Left lung (tissue), 10 donors: ENCODE data around the gene FBXO38. TPM values are rescaled to one million over a fixed set of nuclear protein-coding genes. Genes with fewer than 3 reads are reported as not detected.

Experiments
- ATAC-seq: fragments of 200-7000 bp; cut with Tn5 transposase; one replicate; pipeline ENCODE4 v1.9.1; 2020; ENCODE audit warnings: moderate library complexity
- DNase-seq, 4 donors: peaks; one replicate each; pipeline ENCODE4 v3.0.0-alpha.2; 2013 to 2020
- H3K27ac ChIP-seq, 2 donors: fragments of 200-600 bp; sonication (generic) in 1 of 2; one replicate each; pipeline versions ENCODE4 v1.5.0 to v1.8.0; 2020 to 2021
- H3K27me3 ChIP-seq, 2 donors: fragments of 200-600 bp; sonication (generic) in 1 of 2; one replicate each; pipeline versions ENCODE4 v1.5.0 to v1.8.0; 2020 to 2021
- H3K36me3 ChIP-seq, 2 donors: fragments of 200-600 bp; sonication (generic) in 1 of 2; one replicate each; pipeline versions ENCODE4 v1.5.0 to v1.8.0; 2020 to 2021
- H3K4me1 ChIP-seq, 2 donors: fragments of 200-600 bp; one replicate each; pipeline ENCODE4 v1.8.0; 2021
- H3K4me3 ChIP-seq, 2 donors: fragments of 200-600 bp; sonication (generic) in 1 of 2; one replicate each; pipeline versions ENCODE4 v1.5.0 to v1.8.0; 2020 to 2021; ENCODE audit warnings: mild to moderate bottlenecking in 1 of 2
- H3K9me3 ChIP-seq, 2 donors: fragments of 200-600 bp; sonication (generic) in 1 of 2; one replicate each; pipeline versions ENCODE4 v1.5.0 to v1.8.0; 2020 to 2021
- intact Hi-C, 2 donors: fragments of 100-400 bp; cut with DNase I; formaldehyde crosslinking; loops; one replicate each; pipeline versions ENCODE4 v1.11.2 to v1.14.2; 2022
- polyA plus RNA-seq, 6 donors: library from polyadenylated mRNA; unstranded; fragments of 120-200 nt; gene quantifications; one replicate each; pipeline ENCODE4 v1.2.1, GENCODE V29; 2013; ENCODE audit not compliant: insufficient read length in 6 of 6
- total RNA-seq, 2 donors: library from RNA; stranded (reverse); fragmentation: NEBNext Ultra II Directional; extraction: Animal tissue kit (Norgen Biotek cat#: 25700); gene quantifications; one replicate each; pipeline ENCODE4 v1.2.1, GENCODE V29; 2021
- TF ChIP-seq, protein P1 (sequence below), 2 donors: fragments of 200-600 bp; sonication (generic) in 1 of 2; IDR thresholded peaks; one replicate each; pipeline versions ENCODE4 v1.5.0 to v1.8.0; 2021; ENCODE audit warnings: antibody characterized with exemption in 2 of 2
- donor health status: DM: no; HTN: yes; CAD: no.
- donor health status: DM: no; HTN: no; CAD: no.

FBXO38 gene
- total and polyA plus RNA-seq, 8 donors, result 45.0 to 72.9 (median 52.8) TPM

DNA sequence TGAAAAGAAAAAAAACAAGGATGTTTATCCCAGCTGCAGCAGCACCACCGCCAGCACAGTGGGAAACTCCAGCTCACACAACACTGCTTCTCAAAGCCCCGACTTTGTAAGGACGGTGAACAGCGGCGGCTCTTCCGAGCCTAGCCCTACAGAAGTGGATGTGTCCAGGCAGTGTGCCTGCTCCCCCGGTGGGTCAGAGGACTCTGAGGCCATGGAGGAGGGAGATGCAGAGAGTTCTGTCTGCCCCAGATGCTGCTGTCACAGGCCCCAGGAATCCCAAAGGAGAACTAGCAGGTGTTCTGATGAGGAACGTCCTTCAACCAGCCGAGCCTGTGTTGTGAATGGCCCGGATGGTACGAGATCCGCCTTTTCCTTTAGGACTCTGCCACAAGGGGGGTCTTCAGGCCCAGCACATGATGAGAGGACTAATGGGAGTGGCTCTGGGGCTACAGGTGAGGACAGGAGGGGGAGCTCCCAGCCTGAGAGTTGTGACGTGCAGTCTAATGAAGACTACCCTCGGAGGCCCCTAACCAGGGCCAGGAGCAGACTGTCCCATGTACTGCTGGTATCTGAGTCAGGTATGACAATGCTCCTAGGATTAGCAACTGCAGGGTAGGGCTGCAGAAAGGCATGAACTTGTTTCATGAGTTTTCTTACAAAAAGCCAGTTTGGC is 43.7 kb downstream of the FBXO38 start:
- Histone ChIP-seq H3K27me3 (no peaks in the 10 kb centered on the region), H3K36me3 (peaks cover 0 to 83% of the 10 kb centered on the region in 2 donors), H3K27ac (no peak overlapping the region), H3K9me3 (no peaks in the 10 kb centered on the region), H3K4me1 (no peaks in the 10 kb centered on the region), H3K4me3 (no peak overlapping the region)
- ATAC-seq (no peak), DNase-seq (peak in 1 of 4 donors; percentile 37)
- intact Hi-C loops, result no loop called here
- TF ChIP-seq, protein P1, sequence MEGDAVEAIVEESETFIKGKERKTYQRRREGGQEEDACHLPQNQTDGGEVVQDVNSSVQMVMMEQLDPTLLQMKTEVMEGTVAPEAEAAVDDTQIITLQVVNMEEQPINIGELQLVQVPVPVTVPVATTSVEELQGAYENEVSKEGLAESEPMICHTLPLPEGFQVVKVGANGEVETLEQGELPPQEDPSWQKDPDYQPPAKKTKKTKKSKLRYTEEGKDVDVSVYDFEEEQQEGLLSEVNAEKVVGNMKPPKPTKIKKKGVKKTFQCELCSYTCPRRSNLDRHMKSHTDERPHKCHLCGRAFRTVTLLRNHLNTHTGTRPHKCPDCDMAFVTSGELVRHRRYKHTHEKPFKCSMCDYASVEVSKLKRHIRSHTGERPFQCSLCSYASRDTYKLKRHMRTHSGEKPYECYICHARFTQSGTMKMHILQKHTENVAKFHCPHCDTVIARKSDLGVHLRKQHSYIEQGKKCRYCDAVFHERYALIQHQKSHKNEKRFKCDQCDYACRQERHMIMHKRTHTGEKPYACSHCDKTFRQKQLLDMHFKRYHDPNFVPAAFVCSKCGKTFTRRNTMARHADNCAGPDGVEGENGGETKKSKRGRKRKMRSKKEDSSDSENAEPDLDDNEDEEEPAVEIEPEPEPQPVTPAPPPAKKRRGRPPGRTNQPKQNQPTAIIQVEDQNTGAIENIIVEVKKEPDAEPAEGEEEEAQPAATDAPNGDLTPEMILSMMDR (IDR thresholded peaks at IDR 0.05), result no peak

DNA sequence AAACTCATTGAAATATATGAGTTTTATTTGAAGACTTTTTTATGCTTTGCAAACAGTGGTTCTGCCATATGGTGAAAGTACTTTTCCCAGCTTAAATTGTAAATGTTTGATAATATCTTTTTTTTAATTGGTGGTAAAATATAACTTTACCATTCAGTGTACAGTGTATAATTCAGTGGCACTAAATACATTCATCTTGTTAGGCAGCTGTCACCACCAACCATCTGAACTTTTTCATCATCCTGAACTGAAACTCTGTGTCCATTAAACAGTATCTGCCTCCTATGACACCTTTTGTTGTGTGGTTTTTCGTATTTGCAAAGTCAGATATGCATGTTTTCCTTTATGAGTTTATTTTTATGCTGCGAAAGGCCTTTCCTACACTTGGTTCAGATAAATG is 45.1 kb downstream of the FBXO38 start:
- no peaks in the 10 kb centered on the region for H3K27me3 ChIP-seq
- no peak overlapping the region for H3K4me3 ChIP-seq
- no peaks in the 10 kb centered on the region for H3K9me3 ChIP-seq
- intact Hi-C loops, result no loop called here
- H3K27ac ChIP-seq, result no peak overlapping the region
- peaks cover 0 to 83% of the 10 kb centered on the region in 2 donors for H3K36me3 ChIP-seq
- no peaks in the 10 kb centered on the region for H3K4me1 ChIP-seq
- TF ChIP-seq, protein P1 (IDR thresholded peaks at IDR 0.05), result no peak
- ATAC-seq (no peak), DNase-seq (no peak)

DNA sequence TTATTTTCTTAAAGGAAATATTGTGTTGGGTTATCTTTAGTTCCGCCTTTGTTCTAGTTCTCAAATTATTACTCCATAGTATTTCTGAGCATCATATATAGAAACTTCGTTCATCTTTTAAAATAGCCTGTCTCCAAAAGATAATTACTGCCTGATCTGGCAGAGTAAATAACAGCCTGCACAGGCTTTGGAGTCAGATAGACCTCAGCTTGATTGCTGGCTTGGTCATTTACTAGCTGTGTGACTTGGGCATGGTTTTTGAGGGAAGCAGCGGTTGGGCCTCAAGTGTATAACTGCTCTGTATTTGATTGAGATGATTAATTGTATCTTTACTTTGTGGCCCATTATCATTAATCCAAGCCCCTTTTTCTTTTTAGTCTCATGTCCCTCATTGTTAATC is 50.1 kb downstream of the FBXO38 start:
- Histone ChIP-seq H3K27ac (no peak overlapping the region), H3K4me1 (peaks cover 0 to 6% of the 10 kb centered on the region in 2 donors), H3K4me3 (no peak overlapping the region), H3K27me3 (no peaks in the 10 kb centered on the region), H3K9me3 (no peaks in the 10 kb centered on the region), H3K36me3 (peaks cover 0 to 82% of the 10 kb centered on the region in 2 donors)
- DNase-seq (no peak), ATAC-seq (no peak)
- TF ChIP-seq, protein P1 (IDR thresholded peaks at IDR 0.05), result no peak
- intact Hi-C loops, result no loop called here

DNA sequence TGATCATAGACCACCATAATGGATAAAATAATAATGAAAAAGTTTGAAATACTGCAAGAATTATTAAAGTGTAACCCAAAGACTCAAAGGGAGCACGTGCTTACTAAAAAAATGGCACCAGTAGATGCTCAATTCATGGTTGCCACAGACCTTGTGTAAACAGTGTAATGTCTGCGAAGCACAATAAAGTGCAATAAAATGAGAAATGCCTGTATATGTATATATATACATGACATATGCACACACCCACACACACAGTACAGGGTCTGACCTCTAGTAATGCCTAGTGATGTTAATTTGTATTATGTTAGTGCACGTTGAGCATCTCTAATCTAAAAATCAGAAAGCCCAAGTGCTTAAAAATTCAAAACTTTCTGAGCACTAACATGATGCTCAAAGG is 52.3 kb downstream of the FBXO38 start:
- H3K9me3 ChIP-seq, result no peaks in the 10 kb centered on the region
- H3K36me3 ChIP-seq, result peaks cover 0 to 86% of the 10 kb centered on the region in 2 donors
- ATAC-seq, result no peak
- no peak for DNase-seq
- H3K27me3 ChIP-seq, result no peaks in the 10 kb centered on the region
- H3K4me3 ChIP-seq, result no peak overlapping the region
- H3K27ac ChIP-seq, result no peak overlapping the region
- TF ChIP-seq, protein P1 (IDR thresholded peaks at IDR 0.05), result no peak
- H3K4me1 ChIP-seq, result peaks cover 0 to 6% of the 10 kb centered on the region in 2 donors
- intact Hi-C loops, result no loop called here

DNA sequence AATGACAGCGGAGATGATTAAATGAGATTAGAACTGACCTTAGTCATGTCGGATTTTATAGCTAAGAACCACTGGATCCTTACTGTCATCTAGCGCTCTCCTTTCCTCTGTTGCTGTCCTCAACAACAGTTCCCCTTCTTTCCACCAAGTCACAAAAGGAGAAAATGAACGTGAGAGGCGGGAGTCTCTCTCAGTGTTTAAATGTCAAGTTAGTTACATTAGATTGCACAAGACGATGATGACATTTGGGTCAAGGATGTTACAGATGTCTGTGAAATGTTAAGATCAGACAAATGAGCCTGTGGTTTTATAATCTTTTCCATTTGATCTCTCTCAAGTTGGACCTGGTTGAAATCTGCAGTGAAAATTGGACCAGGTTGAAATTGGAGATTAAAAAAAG is 53.5 kb downstream of the FBXO38 start:
- Histone ChIP-seq H3K4me1 (peaks cover 0 to 6% of the 10 kb centered on the region in 2 donors), H3K36me3 (peaks cover 0 to 99% of the 10 kb centered on the region in 2 donors), H3K4me3 (no peak overlapping the region), H3K27me3 (no peaks in the 10 kb centered on the region), H3K9me3 (no peaks in the 10 kb centered on the region), H3K27ac (no peak overlapping the region)
- TF ChIP-seq, protein P1 (IDR thresholded peaks at IDR 0.05), result no peak
- intact Hi-C loops, result no loop called here
- ATAC-seq (no peak), DNase-seq (no peak)
